ENCODE data around the gene HPX.

The HPX gene

DNA sequence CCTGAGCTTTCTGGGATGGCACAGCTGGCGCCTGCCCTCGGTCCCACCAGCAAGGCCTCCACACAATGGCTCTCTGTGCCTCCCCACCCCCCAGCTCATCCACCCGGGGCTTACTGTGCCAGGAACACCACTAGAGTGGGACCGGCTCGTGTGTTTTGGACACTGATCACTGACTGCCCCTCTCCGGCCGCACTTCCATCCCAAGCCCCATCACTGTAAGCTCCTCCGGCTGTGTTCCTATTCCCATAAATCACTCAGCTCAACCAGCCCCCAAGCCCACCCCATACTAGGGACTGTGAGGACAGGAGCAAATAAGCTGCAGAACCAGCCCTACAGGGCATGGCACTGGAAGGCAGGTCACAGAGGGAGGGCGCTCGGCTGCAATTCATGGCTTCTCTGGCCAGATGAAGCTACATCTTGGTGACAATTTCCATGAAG is 29.2 kb downstream of the HPX start:
- no peak overlapping the region for H3K4me3 ChIP-seq (ENCODE audit: low read depth, low read length)
- TF ChIP-seq, protein P1, sequence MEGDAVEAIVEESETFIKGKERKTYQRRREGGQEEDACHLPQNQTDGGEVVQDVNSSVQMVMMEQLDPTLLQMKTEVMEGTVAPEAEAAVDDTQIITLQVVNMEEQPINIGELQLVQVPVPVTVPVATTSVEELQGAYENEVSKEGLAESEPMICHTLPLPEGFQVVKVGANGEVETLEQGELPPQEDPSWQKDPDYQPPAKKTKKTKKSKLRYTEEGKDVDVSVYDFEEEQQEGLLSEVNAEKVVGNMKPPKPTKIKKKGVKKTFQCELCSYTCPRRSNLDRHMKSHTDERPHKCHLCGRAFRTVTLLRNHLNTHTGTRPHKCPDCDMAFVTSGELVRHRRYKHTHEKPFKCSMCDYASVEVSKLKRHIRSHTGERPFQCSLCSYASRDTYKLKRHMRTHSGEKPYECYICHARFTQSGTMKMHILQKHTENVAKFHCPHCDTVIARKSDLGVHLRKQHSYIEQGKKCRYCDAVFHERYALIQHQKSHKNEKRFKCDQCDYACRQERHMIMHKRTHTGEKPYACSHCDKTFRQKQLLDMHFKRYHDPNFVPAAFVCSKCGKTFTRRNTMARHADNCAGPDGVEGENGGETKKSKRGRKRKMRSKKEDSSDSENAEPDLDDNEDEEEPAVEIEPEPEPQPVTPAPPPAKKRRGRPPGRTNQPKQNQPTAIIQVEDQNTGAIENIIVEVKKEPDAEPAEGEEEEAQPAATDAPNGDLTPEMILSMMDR (IDR thresholded peaks at IDR 0.05; ENCODE audit: insufficient read depth, low read depth, low read length, missing control alignments): no peak
- no peak for DNase-seq (ENCODE audit: low read depth)

GRCh38 chr11:6410695-6411430 is 29.9 kb downstream of the HPX start:
- no peak overlapping the region for H3K4me3 ChIP-seq (ENCODE audit: low read depth, low read length)
- TF ChIP-seq, protein P1 (IDR thresholded peaks at IDR 0.05; ENCODE audit: insufficient read depth, low read depth, low read length, missing control alignments): no peak
- DNase-seq (ENCODE audit: low read depth): no peak

DNA sequence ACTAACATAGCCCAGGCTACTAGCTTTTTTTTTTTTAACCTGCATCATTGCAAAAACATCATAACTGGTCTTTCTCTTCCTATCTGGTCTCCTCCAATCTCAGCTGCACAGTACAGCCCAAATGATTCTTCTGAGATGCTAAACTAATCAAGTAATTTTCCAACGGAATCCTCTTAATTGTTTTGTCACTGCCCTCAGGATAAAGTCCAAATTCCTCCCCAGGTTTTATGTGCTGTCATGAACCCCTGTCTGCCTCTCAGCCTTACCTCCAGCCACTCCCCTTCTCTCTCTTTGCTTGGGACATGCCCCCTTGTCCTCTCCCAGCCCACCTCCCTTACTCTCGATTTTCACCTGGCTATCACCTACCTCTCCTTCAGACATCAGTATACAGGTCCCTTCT is 34.4 kb downstream of the HPX start:
- no peak overlapping the region for H3K4me3 ChIP-seq (ENCODE audit: low read depth, low read length)
- TF ChIP-seq, protein P1 (IDR thresholded peaks at IDR 0.05; ENCODE audit: insufficient read depth, low read depth, low read length, missing control alignments): no peak
- DNase-seq (ENCODE audit: low read depth): no peak

- TF ChIP-seq, protein P1 (IDR thresholded peaks at IDR 0.05; ENCODE audit: insufficient read depth, low read depth, low read length, missing control alignments): no peak
- no peak for DNase-seq (ENCODE audit: low read depth)
- H3K4me3 ChIP-seq (ENCODE audit: low read depth, low read length): no peak overlapping the region
Observed at GRCh38 chr11:6405846-6406245, 34.9 kb downstream of the HPX start.

GRCh38 chr11:6405052-6405667 is 35.6 kb downstream of the HPX start:
- DNase-seq (ENCODE audit: low read depth): no peak
- no peak overlapping the region for H3K4me3 ChIP-seq (ENCODE audit: low read depth, low read length)
- TF ChIP-seq, protein P1 (IDR thresholded peaks at IDR 0.05; ENCODE audit: insufficient read depth, low read depth, low read length, missing control alignments): no peak

DNA sequence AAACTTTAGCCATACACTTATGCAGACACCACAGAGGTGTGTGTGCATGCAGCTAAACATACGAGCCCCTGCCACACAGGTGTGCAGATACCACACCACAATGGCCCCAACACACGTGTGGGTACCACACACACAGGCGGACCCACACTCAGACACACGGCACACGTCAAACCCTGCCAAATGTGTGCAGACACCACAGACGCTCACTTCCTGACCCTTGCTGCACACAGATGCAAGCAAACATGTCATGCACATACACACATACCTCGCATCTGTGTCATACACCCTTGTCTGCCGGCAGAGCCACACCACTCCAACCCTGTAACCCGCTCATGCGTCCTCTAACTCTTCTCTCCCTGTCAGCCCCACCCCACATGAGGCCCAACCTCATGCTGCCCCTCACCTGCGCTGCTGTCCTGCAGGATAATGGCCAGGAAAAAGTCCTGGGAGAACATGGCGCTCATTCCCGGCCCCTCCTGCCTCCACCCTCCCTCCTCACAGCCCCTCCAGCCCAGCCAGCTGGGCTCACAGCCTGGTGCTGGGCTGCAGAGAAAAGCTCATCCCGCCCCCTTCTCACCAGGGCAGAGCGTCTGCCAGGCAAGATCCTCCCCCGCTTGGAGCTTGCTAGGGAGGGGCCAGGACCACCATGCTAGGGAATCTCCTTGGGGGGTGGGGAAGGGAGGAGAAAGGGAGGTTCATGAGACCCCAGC is 36.3 kb downstream of the HPX start:
- no peak overlapping the region for H3K4me3 ChIP-seq (ENCODE audit: low read depth, low read length)
- TF ChIP-seq, protein P1 (IDR thresholded peaks at IDR 0.05; ENCODE audit: insufficient read depth, low read depth, low read length, missing control alignments): no peak

More for the DNA sequence above, 36.3 kb downstream of the HPX start:
- DNase-seq (ENCODE audit: low read depth): no peak
